IMR-90 (cell line): Measurements from ENCODE around the gene FBXO31.

Source experiments
- CHD1 ChIP-seq: IDR thresholded peaks from 2 replicates; pipeline ENCODE4 v1.6.1; 2012; ENCODE audit warnings: low read depth, low read length, improper control_type of control experiment
- MAFK ChIP-seq: IDR thresholded peaks from 2 replicates; pipeline ENCODE4 v1.6.1; 2012; ENCODE audit warnings: low read depth, low read length, improper control_type of control experiment
- MXI1 ChIP-seq: IDR thresholded peaks from 2 replicates; pipeline ENCODE4 v1.6.1; 2012; ENCODE audit warnings: low read depth, mild to moderate bottlenecking, low read length, moderate library complexity, borderline replicate concordance
- NFE2L2 ChIP-seq: fragments of 150-350 bp; IDR thresholded peaks from 2 replicates; pipeline ENCODE4 v1.6.1; 2016; ENCODE audit warnings: low read depth, mild to moderate bottlenecking, low read length
- POLR2A ChIP-seq: IDR thresholded peaks from 2 replicates; pipeline ENCODE4 v1.6.1; 2012; ENCODE audit warnings: mild to moderate bottlenecking, low read depth, low read length
- RAD21 ChIP-seq: IDR thresholded peaks from 2 replicates; pipeline ENCODE4 v1.6.1; 2012; ENCODE audit warnings: low read length, improper control_type of control experiment
- RCOR1 ChIP-seq: IDR thresholded peaks from 2 replicates; pipeline ENCODE4 v1.6.1; 2012; ENCODE audit warnings: mild to moderate bottlenecking, low read length, improper control_type of control experiment; ENCODE audit not compliant: insufficient replicate concordance
- RFX5 ChIP-seq: IDR thresholded peaks from 2 replicates; pipeline ENCODE4 v1.8.0; 2012; ENCODE audit warnings: low read depth, mild to moderate bottlenecking, low read length, moderate library complexity
- TF ChIP-seq, protein P1 (sequence below): conservative IDR thresholded peaks from 2 replicates; pipeline ENCODE4 v1.5.1; 2012; ENCODE audit warnings: mild to moderate bottlenecking, low read depth, low read length, improper control_type of control experiment
- TF ChIP-seq, protein P2 (sequence below): fragments of 150-350 bp; IDR thresholded peaks from 2 replicates; pipeline ENCODE4 v1.6.1; 2016; ENCODE audit warnings: low read depth, mild to moderate bottlenecking, low read length, moderate library complexity, borderline replicate concordance

DNA sequence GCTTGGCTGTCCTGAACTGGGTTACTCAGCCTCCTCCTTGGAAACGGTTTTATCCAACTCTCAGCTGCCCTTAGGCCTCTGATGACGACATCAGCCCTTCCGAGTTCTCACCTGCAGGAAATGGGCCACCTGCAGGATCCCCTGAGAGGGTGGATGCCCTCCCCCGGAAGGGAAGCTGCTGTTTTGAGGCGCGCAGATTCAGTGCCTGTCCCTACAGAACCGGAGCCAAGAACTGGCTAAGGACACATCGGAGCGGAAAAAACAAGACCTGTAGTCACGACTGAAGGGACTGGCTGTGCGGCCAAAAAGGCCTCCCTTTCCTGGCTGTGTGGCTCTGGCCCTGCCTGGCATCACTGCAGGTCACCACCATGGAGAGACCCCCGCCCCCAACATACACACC lies 54.7 kb downstream of the FBXO31 start:
- TF ChIP-seq POLR2A = no peak
- TF ChIP-seq, protein P1, sequence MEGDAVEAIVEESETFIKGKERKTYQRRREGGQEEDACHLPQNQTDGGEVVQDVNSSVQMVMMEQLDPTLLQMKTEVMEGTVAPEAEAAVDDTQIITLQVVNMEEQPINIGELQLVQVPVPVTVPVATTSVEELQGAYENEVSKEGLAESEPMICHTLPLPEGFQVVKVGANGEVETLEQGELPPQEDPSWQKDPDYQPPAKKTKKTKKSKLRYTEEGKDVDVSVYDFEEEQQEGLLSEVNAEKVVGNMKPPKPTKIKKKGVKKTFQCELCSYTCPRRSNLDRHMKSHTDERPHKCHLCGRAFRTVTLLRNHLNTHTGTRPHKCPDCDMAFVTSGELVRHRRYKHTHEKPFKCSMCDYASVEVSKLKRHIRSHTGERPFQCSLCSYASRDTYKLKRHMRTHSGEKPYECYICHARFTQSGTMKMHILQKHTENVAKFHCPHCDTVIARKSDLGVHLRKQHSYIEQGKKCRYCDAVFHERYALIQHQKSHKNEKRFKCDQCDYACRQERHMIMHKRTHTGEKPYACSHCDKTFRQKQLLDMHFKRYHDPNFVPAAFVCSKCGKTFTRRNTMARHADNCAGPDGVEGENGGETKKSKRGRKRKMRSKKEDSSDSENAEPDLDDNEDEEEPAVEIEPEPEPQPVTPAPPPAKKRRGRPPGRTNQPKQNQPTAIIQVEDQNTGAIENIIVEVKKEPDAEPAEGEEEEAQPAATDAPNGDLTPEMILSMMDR = no peak
- no peak for TF ChIP-seq NFE2L2
- no peak for TF ChIP-seq RFX5
- no peak for TF ChIP-seq MXI1
- TF ChIP-seq RCOR1 = no peak
- no peak for TF ChIP-seq CHD1
- no peak for TF ChIP-seq RAD21
- TF ChIP-seq MAFK = no peak
- TF ChIP-seq, protein P2, sequence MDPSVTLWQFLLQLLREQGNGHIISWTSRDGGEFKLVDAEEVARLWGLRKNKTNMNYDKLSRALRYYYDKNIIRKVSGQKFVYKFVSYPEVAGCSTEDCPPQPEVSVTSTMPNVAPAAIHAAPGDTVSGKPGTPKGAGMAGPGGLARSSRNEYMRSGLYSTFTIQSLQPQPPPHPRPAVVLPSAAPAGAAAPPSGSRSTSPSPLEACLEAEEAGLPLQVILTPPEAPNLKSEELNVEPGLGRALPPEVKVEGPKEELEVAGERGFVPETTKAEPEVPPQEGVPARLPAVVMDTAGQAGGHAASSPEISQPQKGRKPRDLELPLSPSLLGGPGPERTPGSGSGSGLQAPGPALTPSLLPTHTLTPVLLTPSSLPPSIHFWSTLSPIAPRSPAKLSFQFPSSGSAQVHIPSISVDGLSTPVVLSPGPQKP = no peak
